ENCODE results near the gene SND1. TPM values are rescaled to one million over a fixed set of nuclear protein-coding genes. Genes with fewer than 3 reads are reported as not detected.

SND1 gene
- total RNA-seq, 4 donors from 2014 or later = 84.2 to 98.8 (median 93.4) TPM

- DNase-seq = no peak
- H3K4me1 ChIP-seq = peaks cover 0 to 18% (median 10%) of the 10 kb centered on the region in 3 donors
- intact Hi-C loops (cut with DNase I) = no loop called here
- H3K9me3 ChIP-seq = no peaks in the 10 kb centered on the region
- no peaks in the 10 kb centered on the region for H3K27me3 ChIP-seq
- H3K4me3 ChIP-seq = no peak overlapping the region
- no peaks in the 10 kb centered on the region for H3K36me3 ChIP-seq
- H3K27ac ChIP-seq = no peak overlapping the region
- WGBS, 2 donors = 86 to 100% methylated on average over 1 of the region's 1 CpG
- TF ChIP-seq CTCF (IDR thresholded peaks at IDR 0.05) = no peak
- no peak for TF ChIP-seq POLR2A (IDR thresholded peaks at IDR 0.05)
Observed at GRCh38 chr7:127821146-127821545, 169.2 kb downstream of the SND1 start.

GRCh38 chr7:127822822-127823508 lies 171.0 kb downstream of the SND1 start:
- TF ChIP-seq CTCF (IDR thresholded peaks at IDR 0.05) (no peak), POLR2A (IDR thresholded peaks at IDR 0.05) (no peak)
- 80 to 82% methylated on average over 5 of the region's 5 CpGs for WGBS, 2 donors
- H3K27me3 ChIP-seq = no peaks in the 10 kb centered on the region
- H3K36me3 ChIP-seq = no peaks in the 10 kb centered on the region
- intact Hi-C loops (cut with DNase I) = no loop called here
- peaks cover 0 to 18% (median 10%) of the 10 kb centered on the region in 3 donors for H3K4me1 ChIP-seq
- DNase-seq = no peak
- H3K9me3 ChIP-seq = no peaks in the 10 kb centered on the region
- H3K4me3 ChIP-seq = no peak overlapping the region
- no peak overlapping the region for H3K27ac ChIP-seq

GRCh38 chr7:127824682-127825081 lies 172.7 kb downstream of the SND1 start:
- Histone ChIP-seq H3K9me3 (no peaks in the 10 kb centered on the region), H3K27me3 (no peaks in the 10 kb centered on the region), H3K27ac (no peak overlapping the region), H3K36me3 (no peaks in the 10 kb centered on the region), H3K4me1 (peaks cover 0 to 18% (median 10%) of the 10 kb centered on the region in 3 donors), H3K4me3 (no peak overlapping the region)
- DNase-seq = no peak
- TF ChIP-seq POLR2A (IDR thresholded peaks at IDR 0.05) (no peak), CTCF (IDR thresholded peaks at IDR 0.05) (no peak)
- 15 to 57% methylated on average over 1 of the region's 1 CpG for WGBS, 2 donors
- intact Hi-C loops (cut with DNase I) = no loop called here

GRCh38 chr7:127828843-127829500 lies 177.0 kb downstream of the SND1 start:
- Histone ChIP-seq H3K27me3 (no peaks in the 10 kb centered on the region), H3K4me1 (peaks cover 0 to 4% (median 0%) of the 10 kb centered on the region in 3 donors), H3K27ac (no peak overlapping the region), H3K36me3 (no peaks in the 10 kb centered on the region), H3K4me3 (no peak overlapping the region), H3K9me3 (no peaks in the 10 kb centered on the region)
- 78 to 88% methylated on average over 4 of the region's 4 CpGs for WGBS, 2 donors
- no peak for TF ChIP-seq CTCF (IDR thresholded peaks at IDR 0.05)
- intact Hi-C loops (cut with DNase I) = no loop called here
- DNase-seq = no peak

Measured in esophagus squamous epithelium (tissue), 5 donors.